22Rv1 (cell line): ENCODE results near the gene ATP1A4.

Experiments
- H3K27ac ChIP-seq: fragments of 450-650 bp; 2 replicates; pipeline ENCODE4 v1.5.1; 2017
- ZFX ChIP-seq: fragments of 450-650 bp; IDR thresholded peaks from 2 replicates; pipeline ENCODE4 v1.6.1; 2017; ENCODE audit warnings: antibody characterized with exemption, borderline replicate concordance
- TF ChIP-seq, protein P1 (sequence below): fragments of 450-650 bp; IDR thresholded peaks from 2 replicates; pipeline ENCODE4 v1.5.1; 2017; ENCODE audit warnings: mild to moderate bottlenecking

Gene ATP1A4

DNA sequence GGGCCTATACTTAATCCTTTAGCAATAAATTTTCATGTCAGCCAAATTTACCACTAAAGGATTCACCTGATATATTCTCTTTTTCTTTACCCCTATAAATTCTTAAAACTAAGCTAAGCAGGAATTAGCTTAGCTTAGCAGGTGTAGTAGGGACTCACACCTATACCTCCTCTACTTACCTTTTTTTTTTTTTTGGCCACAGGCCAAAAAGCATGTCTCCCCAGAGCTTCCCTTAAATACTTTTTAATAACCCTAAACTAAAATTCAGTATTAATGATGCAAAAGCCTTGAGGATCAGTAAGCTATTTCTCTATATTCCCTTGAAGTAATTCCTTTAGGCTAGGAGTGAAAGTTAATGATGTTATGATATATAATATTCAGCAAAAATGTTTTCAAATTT, 77.0 kb downstream of the ATP1A4 start:
- TF ChIP-seq ZFX: no peak
- TF ChIP-seq, protein P1, sequence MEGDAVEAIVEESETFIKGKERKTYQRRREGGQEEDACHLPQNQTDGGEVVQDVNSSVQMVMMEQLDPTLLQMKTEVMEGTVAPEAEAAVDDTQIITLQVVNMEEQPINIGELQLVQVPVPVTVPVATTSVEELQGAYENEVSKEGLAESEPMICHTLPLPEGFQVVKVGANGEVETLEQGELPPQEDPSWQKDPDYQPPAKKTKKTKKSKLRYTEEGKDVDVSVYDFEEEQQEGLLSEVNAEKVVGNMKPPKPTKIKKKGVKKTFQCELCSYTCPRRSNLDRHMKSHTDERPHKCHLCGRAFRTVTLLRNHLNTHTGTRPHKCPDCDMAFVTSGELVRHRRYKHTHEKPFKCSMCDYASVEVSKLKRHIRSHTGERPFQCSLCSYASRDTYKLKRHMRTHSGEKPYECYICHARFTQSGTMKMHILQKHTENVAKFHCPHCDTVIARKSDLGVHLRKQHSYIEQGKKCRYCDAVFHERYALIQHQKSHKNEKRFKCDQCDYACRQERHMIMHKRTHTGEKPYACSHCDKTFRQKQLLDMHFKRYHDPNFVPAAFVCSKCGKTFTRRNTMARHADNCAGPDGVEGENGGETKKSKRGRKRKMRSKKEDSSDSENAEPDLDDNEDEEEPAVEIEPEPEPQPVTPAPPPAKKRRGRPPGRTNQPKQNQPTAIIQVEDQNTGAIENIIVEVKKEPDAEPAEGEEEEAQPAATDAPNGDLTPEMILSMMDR: no peak
- H3K27ac ChIP-seq: no peak overlapping the region

DNA sequence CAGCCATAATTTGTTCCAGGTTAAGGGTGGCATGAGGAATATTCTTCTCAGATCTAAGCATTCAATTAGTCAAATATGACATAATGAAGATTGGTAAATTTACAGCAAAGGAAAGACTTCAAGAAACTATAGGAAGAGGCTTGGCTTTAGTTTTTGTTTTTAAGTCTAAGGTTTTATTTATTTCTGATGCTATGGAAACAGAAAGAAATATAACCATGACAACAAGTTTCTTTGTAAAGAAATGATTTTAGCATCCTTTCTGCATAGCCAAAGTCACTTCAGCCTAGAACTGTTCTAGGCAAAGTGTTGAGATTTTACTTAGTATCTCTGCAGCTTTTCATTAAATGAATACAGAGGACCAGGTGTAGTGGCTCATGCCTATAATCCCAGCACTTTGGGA, 81.5 kb downstream of the ATP1A4 start:
- no peak for TF ChIP-seq ZFX
- TF ChIP-seq, protein P1: no peak
- no peak overlapping the region for H3K27ac ChIP-seq
